Body of pancreas (tissue), 4 donors: ENCODE results near the gene AQP1. TPM values are rescaled to one million over a fixed set of nuclear protein-coding genes. Genes with fewer than 3 reads are reported as not detected.

Source experiments
- ATAC-seq: fragments of 150-250 bp; one replicate; pipeline ENCODE4 v1.9.1; 2016
- DNase-seq, 4 donors: peaks; one replicate each; pipeline ENCODE4 v3.0.0-alpha.2; 2019
- H3K27ac ChIP-seq, 4 donors: fragments of 200-600 bp; sonication (generic); 1 replicate in 3 of 4; 2 replicates in 1 of 4; pipeline versions ENCODE4 v1.5.1 to v1.6.1; 2016 to 2019; ENCODE audit warnings: mild to moderate bottlenecking in 1 of 4, mixed read lengths in 1 of 4, moderate library complexity in 1 of 4
- H3K27me3 ChIP-seq, 2 donors: fragments of 200-600 bp; sonication (generic); one replicate each; pipeline ENCODE4 v1.6.0; 2016; ENCODE audit warnings: mild to moderate bottlenecking in 1 of 2
- H3K36me3 ChIP-seq, 2 donors: fragments of 200-600 bp; sonication (generic); replicated peaks in 1 of 2; 2 replicates each; pipeline ENCODE4 v1.5.1; 2016; ENCODE audit warnings: low read depth in 2 of 2; ENCODE audit not compliant: insufficient read depth in 1 of 2
- H3K4me1 ChIP-seq: fragments of 200-600 bp; sonication (generic); one replicate; pipeline ENCODE4 v1.6.0; 2016
- H3K4me3 ChIP-seq, 2 donors: fragments of 200-600 bp; sonication (generic); 1 replicate in 1 of 2; 2 replicates in 1 of 2; pipeline ENCODE4 v1.5.1; 2016 to 2019
- H3K9me3 ChIP-seq, 3 donors: fragments of 200-600 bp; sonication (generic); 1 replicate in 2 of 3; 2 replicates in 1 of 3; pipeline ENCODE4 v1.5.1; 2016
- CTCF ChIP-seq, 7 experiments: fragments of 450-650 bp in 4 of 7; fragments of 200-600 bp in 3 of 7; sonication (generic) in 3 of 7; IDR thresholded peaks; one replicate each; pipeline ENCODE4 v1.5.1; 2016 to 2019; ENCODE audit warnings: antibody characterized with exemption in 7 of 7
- POLR2A ChIP-seq, 3 donors: fragments of 450-650 bp; IDR thresholded peaks; one replicate each; pipeline ENCODE4 v1.6.1; 2016; ENCODE audit warnings: antibody characterized with exemption in 3 of 3, mild to moderate bottlenecking in 2 of 3
- whole genome bisulfite sequencing, 2 donors: methylation state at CpG; one replicate each; pipeline ENCODE4 v1.1.5; 2017; 5-methylcytosine and 5-hydroxymethylcytosine counted together
- intact Hi-C: fragments of 100-400 bp; cut with DNase I; formaldehyde crosslinking; loops from one replicate; pipeline ENCODE4 v1.15.1; 2023
- total RNA-seq, 2 donors: library from RNA; depleted of rRNA; stranded (reverse); fragments of >200 nt; gene quantifications; one replicate each; pipeline ENCODE4 v1.1.0, GENCODE V29; 2016

Gene AQP1
- total RNA-seq, 2 donors from 2014 or later = 197 to 204 TPM

DNA sequence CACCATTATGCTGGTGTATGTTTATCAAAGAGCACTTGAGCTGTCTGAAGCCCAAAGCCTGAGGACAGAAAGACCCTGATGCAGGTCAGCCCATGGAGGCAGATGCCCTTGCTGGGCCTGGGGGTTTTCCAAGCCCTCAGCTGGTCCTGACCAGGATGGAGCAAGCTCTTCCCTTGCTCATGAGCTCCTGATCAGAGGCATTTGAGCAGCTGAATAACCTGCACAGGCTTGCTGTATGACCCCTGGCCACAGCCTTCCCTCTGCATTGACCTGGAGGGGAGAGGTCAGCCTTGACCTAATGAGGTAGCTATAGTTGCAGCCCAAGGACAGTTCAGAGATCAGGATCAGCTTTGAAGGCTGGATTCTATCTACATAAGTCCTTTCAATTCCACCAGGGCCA, 13.0 kb downstream of the AQP1 start:
- Histone ChIP-seq H3K9me3 (no peaks in the 10 kb centered on the region), H3K27ac (peak overlapping the region in 1 of 4 donors; percentile 13), H3K27me3 (no peaks in the 10 kb centered on the region), H3K4me1 (peaks cover 18% of the 10 kb centered on the region), H3K4me3 (no peak overlapping the region), H3K36me3 (peaks cover 19 to 24% of the 10 kb centered on the region in 2 donors)
- intact Hi-C loops = no loop called here
- DNase-seq = no peak
- TF ChIP-seq CTCF (IDR thresholded peaks at IDR 0.05) (no peak), POLR2A (IDR thresholded peaks at IDR 0.05) (no peak)
- no peak for ATAC-seq

DNA sequence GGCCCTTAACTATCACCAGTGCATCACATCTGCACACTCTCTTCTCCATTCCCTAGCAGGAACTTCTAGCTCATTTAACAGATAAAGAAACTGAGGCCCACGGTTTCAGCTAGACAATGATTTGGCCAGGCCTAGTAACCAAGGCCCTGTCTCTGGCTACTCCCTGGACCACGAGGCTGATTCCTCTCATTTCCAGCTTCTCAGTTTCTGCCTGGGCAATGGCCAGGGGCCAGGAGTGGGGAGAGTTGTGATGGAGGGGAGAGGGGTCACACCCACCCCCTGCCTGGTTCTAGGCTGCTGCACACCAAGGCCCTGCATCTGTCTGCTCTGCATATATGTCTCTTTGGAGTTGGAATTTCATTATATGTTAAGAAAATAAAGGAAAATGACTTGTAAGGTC, 13.5 kb downstream of the AQP1 start:
- peaks cover 17% of the 10 kb centered on the region for H3K4me1 ChIP-seq
- ATAC-seq (no peak), DNase-seq (peak in 1 of 4 donors; percentile 6)
- peak overlapping the region in 1 of 4 donors; percentile 13 for H3K27ac ChIP-seq
- H3K36me3 ChIP-seq = peaks cover 19 to 24% of the 10 kb centered on the region in 2 donors
- H3K27me3 ChIP-seq = no peaks in the 10 kb centered on the region
- H3K4me3 ChIP-seq = no peak overlapping the region
- intact Hi-C loops = no loop called here
- 79 to 86% methylated on average over 2 of the region's 2 CpGs for WGBS, 2 donors
- H3K9me3 ChIP-seq = no peaks in the 10 kb centered on the region
- no peak for TF ChIP-seq POLR2A (IDR thresholded peaks at IDR 0.05)
- TF ChIP-seq CTCF (IDR thresholded peaks at IDR 0.05) = no peak

GRCh38 chr7:30925913-30926312, 14.3 kb downstream of the AQP1 start:
- no peak for ATAC-seq

GRCh38 chr7:30926313-30926712, 14.7 kb downstream of the AQP1 start:
- peaks cover 19 to 24% of the 10 kb centered on the region in 2 donors for H3K36me3 ChIP-seq
- DNase-seq (peak; percentile 2 to 16 (median 12)), ATAC-seq (no peak)
- H3K27ac ChIP-seq = peak overlapping the region in 1 of 4 donors; percentile 34
- TF ChIP-seq CTCF (IDR thresholded peaks at IDR 0.05) = no peak
- TF ChIP-seq POLR2A (IDR thresholded peaks at IDR 0.05) = no peak
- H3K27me3 ChIP-seq = no peaks in the 10 kb centered on the region
- peaks cover 5% of the 10 kb centered on the region for H3K4me1 ChIP-seq
- 79 to 82% methylated on average over 5 of the region's 5 CpGs for WGBS, 2 donors
- intact Hi-C loops = no loop called here
- no peaks in the 10 kb centered on the region for H3K9me3 ChIP-seq
- no peak overlapping the region for H3K4me3 ChIP-seq

More at GRCh38 chr7:30925913-30926312, 14.3 kb downstream of the AQP1 start:
- H3K4me1 ChIP-seq = peaks cover 9% of the 10 kb centered on the region
- H3K27me3 ChIP-seq = no peaks in the 10 kb centered on the region
- TF ChIP-seq CTCF (IDR thresholded peaks at IDR 0.05) = no peak
- no peak overlapping the region for H3K4me3 ChIP-seq
- H3K27ac ChIP-seq = peak overlapping the region in 1 of 4 donors; percentile 34
- 86 to 97% methylated on average over 5 of the region's 5 CpGs for WGBS, 2 donors
- peak; percentile 1 to 11 (median 8) for DNase-seq
- intact Hi-C loops = no loop called here
- H3K36me3 ChIP-seq = peaks cover 19 to 24% of the 10 kb centered on the region in 2 donors
- no peaks in the 10 kb centered on the region for H3K9me3 ChIP-seq

GRCh38 chr7:30927040-30927439, 15.4 kb downstream of the AQP1 start:
- TF ChIP-seq CTCF (IDR thresholded peaks at IDR 0.05) (no peak), POLR2A (IDR thresholded peaks at IDR 0.05) (no peak)
- peaks cover 5% of the 10 kb centered on the region for H3K4me1 ChIP-seq
- 91 to 100% methylated on average over 3 of the region's 3 CpGs for WGBS, 2 donors
- no peak overlapping the region for H3K4me3 ChIP-seq
- H3K27me3 ChIP-seq = no peaks in the 10 kb centered on the region
- DNase-seq (peak in 3 of 4 donors; percentile 1 to 8 (median 6)), ATAC-seq (no peak)
- intact Hi-C loops = no loop called here
- peak overlapping the region in 1 of 4 donors; percentile 89 for H3K27ac ChIP-seq
- no peaks in the 10 kb centered on the region for H3K9me3 ChIP-seq
- peaks cover 19 to 20% of the 10 kb centered on the region in 2 donors for H3K36me3 ChIP-seq
